ENCODE measurements around the gene IRF7.

IRF7 gene

GRCh38 chr11:563066-563811 lies 52.5 kb downstream of the IRF7 start:
- no peak overlapping the region for H3K27ac Mint-ChIP-seq
- H3K9me3 Mint-ChIP-seq (ENCODE audit: low read depth) = no peaks in the 10 kb centered on the region
- H3K27me3 Mint-ChIP-seq = no peaks in the 10 kb centered on the region
- no peak overlapping the region for H3K4me3 Mint-ChIP-seq
- no peaks in the 10 kb centered on the region for H3K36me3 Mint-ChIP-seq
- H3K4me1 Mint-ChIP-seq (ENCODE audit: low read depth) = peaks cover 12% of the 10 kb centered on the region
